T-helper 17 cell (primary cell): ENCODE data around the gene XXYLT1. TPM values are rescaled to one million over a fixed set of nuclear protein-coding genes. Genes with fewer than 3 reads are reported as not detected.

Experiments
- ATAC-seq: fragments of 150-1000 bp; cut with Tn5 transposase; 2 replicates; pipeline ENCODE4 v1.10.0; 2021; ENCODE audit warnings: mild to moderate bottlenecking, moderate library complexity
- DNase-seq, 3 donors: peaks; one replicate each; pipeline versions ENCODE4 v3.0.0 to v3.0.0-alpha.2; 2020 to 2021
- H3K9me3 ChIP-seq: one replicate; pipeline ENCODE4 v1.7.0; 2013; ENCODE audit warnings: low read length, mild to moderate bottlenecking; ENCODE audit not compliant: control insufficient read depth, poor library complexity, severe bottlenecking
- H3K27ac Mint-ChIP-seq: one replicate; pipeline ENCODE4 v1.8.0; 2022; ENCODE audit warnings: mild to moderate bottlenecking, moderate library complexity, mixed read lengths
- H3K27me3 Mint-ChIP-seq: one replicate; pipeline ENCODE4 v1.8.0; 2022; ENCODE audit warnings: mixed read lengths
- H3K36me3 Mint-ChIP-seq: one replicate; pipeline ENCODE4 v1.8.0; 2022; ENCODE audit warnings: low read depth, mixed read lengths
- H3K4me1 Mint-ChIP-seq: one replicate; pipeline ENCODE4 v1.8.0; 2022; ENCODE audit warnings: mild to moderate bottlenecking, mixed read lengths
- H3K4me3 Mint-ChIP-seq: one replicate; pipeline ENCODE4 v1.8.0; 2022; ENCODE audit warnings: mild to moderate bottlenecking, moderate library complexity, mixed read lengths
- total RNA-seq, 4 donors: library from RNA in 2 of 4; stranded (reverse) in 2 of 4; gene quantifications; one replicate each; pipeline ENCODE4 v1.2.3 and lab custom pipeline; 2022 to 2026

XXYLT1 gene
- total RNA-seq, 2 donors from 2014 or later, result 7.6 to 7.7 TPM

- H3K9me3 ChIP-seq, result no peaks in the 10 kb centered on the region
- Mint-ChIP-seq H3K27me3 (peaks cover 27% of the 10 kb centered on the region), H3K27ac (no peak overlapping the region), H3K4me3 (no peak overlapping the region), H3K4me1 (peaks cover 7% of the 10 kb centered on the region), H3K36me3 (no peaks in the 10 kb centered on the region)
- ATAC-seq (no peak), DNase-seq (no peak)
Observed at GRCh38 chr3:195035345-195036202, 235.4 kb downstream of the XXYLT1 start.

- Mint-ChIP-seq H3K27ac (no peak overlapping the region), H3K27me3 (peaks cover 34% of the 10 kb centered on the region), H3K36me3 (no peaks in the 10 kb centered on the region), H3K4me1 (peaks cover 6% of the 10 kb centered on the region), H3K4me3 (no peak overlapping the region)
- DNase-seq (no peak), ATAC-seq (no peak)
- no peaks in the 10 kb centered on the region for H3K9me3 ChIP-seq
Observed at GRCh38 chr3:195034541-195034940, 236.4 kb downstream of the XXYLT1 start.

GRCh38 chr3:195034101-195034500 lies 236.9 kb downstream of the XXYLT1 start:
- H3K9me3 ChIP-seq, result no peaks in the 10 kb centered on the region
- ATAC-seq (no peak), DNase-seq (no peak)
- peaks cover 2% of the 10 kb centered on the region for H3K4me1 Mint-ChIP-seq
- H3K4me3 Mint-ChIP-seq, result no peak overlapping the region
- H3K36me3 Mint-ChIP-seq, result no peaks in the 10 kb centered on the region
- H3K27me3 Mint-ChIP-seq, result peaks cover 32% of the 10 kb centered on the region
- no peak overlapping the region for H3K27ac Mint-ChIP-seq

GRCh38 chr3:195033531-195034091 lies 237.3 kb downstream of the XXYLT1 start:
- Mint-ChIP-seq H3K36me3 (no peaks in the 10 kb centered on the region), H3K27ac (no peak overlapping the region), H3K27me3 (peaks cover 29% of the 10 kb centered on the region), H3K4me3 (no peak overlapping the region), H3K4me1 (peaks cover 1% of the 10 kb centered on the region)
- no peaks in the 10 kb centered on the region for H3K9me3 ChIP-seq
- no peak for ATAC-seq
- no peak for DNase-seq

- Mint-ChIP-seq H3K27me3 (peaks cover 24% of the 10 kb centered on the region), H3K27ac (no peak overlapping the region), H3K4me1 (no peaks in the 10 kb centered on the region), H3K36me3 (no peaks in the 10 kb centered on the region), H3K4me3 (no peak overlapping the region)
- DNase-seq (no peak), ATAC-seq (no peak)
- H3K9me3 ChIP-seq, result no peaks in the 10 kb centered on the region
Observed at GRCh38 chr3:195032955-195033354, 238.0 kb downstream of the XXYLT1 start.

- ATAC-seq, result no peak
- Mint-ChIP-seq H3K27ac (no peak overlapping the region), H3K4me1 (no peaks in the 10 kb centered on the region), H3K27me3 (peaks cover 24% of the 10 kb centered on the region), H3K36me3 (no peaks in the 10 kb centered on the region), H3K4me3 (no peak overlapping the region)
- H3K9me3 ChIP-seq, result no peaks in the 10 kb centered on the region
- no peak for DNase-seq
Observed at GRCh38 chr3:195032106-195032759, 238.7 kb downstream of the XXYLT1 start.

GRCh38 chr3:195031574-195032003 lies 239.4 kb downstream of the XXYLT1 start:
- no peak overlapping the region for H3K4me3 Mint-ChIP-seq
- H3K4me1 Mint-ChIP-seq, result no peaks in the 10 kb centered on the region
- no peaks in the 10 kb centered on the region for H3K9me3 ChIP-seq
- no peaks in the 10 kb centered on the region for H3K36me3 Mint-ChIP-seq
- no peak for ATAC-seq
- no peak overlapping the region for H3K27ac Mint-ChIP-seq
- no peak for DNase-seq
- H3K27me3 Mint-ChIP-seq, result peaks cover 24% of the 10 kb centered on the region

- H3K36me3 Mint-ChIP-seq, result no peaks in the 10 kb centered on the region
- no peak overlapping the region for H3K27ac Mint-ChIP-seq
- ATAC-seq, result no peak
- no peaks in the 10 kb centered on the region for H3K4me1 Mint-ChIP-seq
- peaks cover 24% of the 10 kb centered on the region for H3K27me3 Mint-ChIP-seq
- no peaks in the 10 kb centered on the region for H3K9me3 ChIP-seq
- H3K4me3 Mint-ChIP-seq, result no peak overlapping the region
- DNase-seq, result no peak
Observed at GRCh38 chr3:195030791-195031321, 240.1 kb downstream of the XXYLT1 start.

GRCh38 chr3:195028877-195029606 lies 241.9 kb downstream of the XXYLT1 start:
- Mint-ChIP-seq H3K36me3 (no peaks in the 10 kb centered on the region), H3K27ac (no peak overlapping the region), H3K4me1 (no peaks in the 10 kb centered on the region), H3K27me3 (peaks cover 26% of the 10 kb centered on the region), H3K4me3 (no peak overlapping the region)
- no peaks in the 10 kb centered on the region for H3K9me3 ChIP-seq
- ATAC-seq (no peak), DNase-seq (no peak)

- no peak overlapping the region for H3K4me3 Mint-ChIP-seq
- H3K4me1 Mint-ChIP-seq, result no peaks in the 10 kb centered on the region
- H3K36me3 Mint-ChIP-seq, result no peaks in the 10 kb centered on the region
- H3K9me3 ChIP-seq, result no peaks in the 10 kb centered on the region
- no peak for ATAC-seq
- no peak overlapping the region for H3K27ac Mint-ChIP-seq
- DNase-seq, result no peak
- peaks cover 26% of the 10 kb centered on the region for H3K27me3 Mint-ChIP-seq
Observed at GRCh38 chr3:195025884-195026200, 245.1 kb downstream of the XXYLT1 start.

GRCh38 chr3:195025056-195025883 lies 245.7 kb downstream of the XXYLT1 start:
- H3K9me3 ChIP-seq, result no peaks in the 10 kb centered on the region
- H3K27me3 Mint-ChIP-seq, result peaks cover 26% of the 10 kb centered on the region
- H3K27ac Mint-ChIP-seq, result no peak overlapping the region
- ATAC-seq (no peak), DNase-seq (no peak)
- no peaks in the 10 kb centered on the region for H3K4me1 Mint-ChIP-seq
- H3K36me3 Mint-ChIP-seq, result no peaks in the 10 kb centered on the region
- H3K4me3 Mint-ChIP-seq, result no peak overlapping the region

GRCh38 chr3:195023989-195024388 lies 247.0 kb downstream of the XXYLT1 start:
- H3K9me3 ChIP-seq, result no peaks in the 10 kb centered on the region
- no peaks in the 10 kb centered on the region for H3K4me1 Mint-ChIP-seq
- DNase-seq (no peak), ATAC-seq (no peak)
- H3K27ac Mint-ChIP-seq, result no peak overlapping the region
- H3K36me3 Mint-ChIP-seq, result no peaks in the 10 kb centered on the region
- H3K4me3 Mint-ChIP-seq, result no peak overlapping the region
- H3K27me3 Mint-ChIP-seq, result peaks cover 16% of the 10 kb centered on the region
